Measurements from ENCODE around the gene ADAMTSL1. TPM values are rescaled to one million over a fixed set of nuclear protein-coding genes. Genes with fewer than 3 reads are reported as not detected.

The ADAMTSL1 gene
- total RNA-seq, 1 experiment from 2014 or later = not detected

DNA sequence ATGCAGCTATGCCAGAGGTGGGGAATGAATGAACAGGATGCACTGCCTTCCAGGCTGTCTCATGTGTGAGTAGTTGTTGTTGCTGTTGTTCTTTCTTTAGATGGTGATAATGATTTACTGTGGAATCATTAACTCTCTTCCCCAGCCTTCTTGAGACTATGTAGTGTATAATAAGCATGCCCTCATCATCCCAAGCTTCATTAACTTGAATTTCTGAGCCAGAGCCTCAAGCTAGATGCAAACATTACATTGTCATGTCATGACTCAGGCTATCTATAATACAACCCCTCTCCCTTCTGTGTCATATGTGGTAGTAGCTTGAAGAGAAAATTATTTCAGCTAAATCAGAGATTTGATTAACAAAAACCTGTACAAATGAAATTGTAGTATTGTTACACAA is 10.0 kb upstream of the ADAMTSL1 start:
- no peak for DNase-seq (ENCODE audit: low read depth, low spot score)
- ChIA-PET RAD21 (ENCODE audit: low non-redundant PET in 1 of 2, low total read pairs in 2 of 2, uncharacterized antibody in 2 of 2, unreplicated experiment in 2 of 2) (no interaction called here), POLR2A (no interaction called here), CTCF (no interaction called here)
- Histone ChIP-seq H3K9me2 (ENCODE audit: insufficient read depth) (no peaks in the 10 kb centered on the region), H2AFZ (ENCODE audit: low read depth, low read length, poor library complexity, severe bottlenecking) (no peak overlapping the region), H3K9ac (ENCODE audit: low read length) (no peak overlapping the region), H3K4me1 (ENCODE audit: control insufficient read depth in 1 of 2, insufficient read depth in 2 of 2, low read length in 2 of 2) (no peaks in the 10 kb centered on the region), H3K4me2 (ENCODE audit: low read length) (no peak overlapping the region), H3K4me3 (replicated peaks in 1 of 2; ENCODE audit: low read depth in 1 of 2, low read length in 2 of 2) (no peak overlapping the region), H3K27me3 (ENCODE audit: insufficient read depth, low read length) (no peaks in the 10 kb centered on the region), H3K79me2 (ENCODE audit: insufficient read depth, low read length) (no peaks in the 10 kb centered on the region), H4K20me1 (ENCODE audit: insufficient read depth) (no peaks in the 10 kb centered on the region), H3K27ac (ENCODE audit: low read depth, low read length) (no peak overlapping the region), H3K9me3 (ENCODE audit: control insufficient read depth in 1 of 2, insufficient read depth in 1 of 2, low read depth in 1 of 2, low read length in 2 of 2) (no peaks in the 10 kb centered on the region), H3K36me3 (ENCODE audit: control insufficient read depth in 1 of 2, insufficient read depth in 2 of 2, low read length in 2 of 2) (no peaks in the 10 kb centered on the region)
- intact Hi-C loops (cut with micrococcal nuclease) = no loop called here
- TF ChIP-seq FOSL1 (IDR thresholded peaks at IDR 0.05; ENCODE audit: low read depth) = no peak
- no peak for TF ChIP-seq EZH2 (IDR thresholded peaks at IDR 0.05)
- no peak for TF ChIP-seq CEBPB (IDR thresholded peaks at IDR 0.05; ENCODE audit: low read depth)
- TF ChIP-seq, protein P1, sequence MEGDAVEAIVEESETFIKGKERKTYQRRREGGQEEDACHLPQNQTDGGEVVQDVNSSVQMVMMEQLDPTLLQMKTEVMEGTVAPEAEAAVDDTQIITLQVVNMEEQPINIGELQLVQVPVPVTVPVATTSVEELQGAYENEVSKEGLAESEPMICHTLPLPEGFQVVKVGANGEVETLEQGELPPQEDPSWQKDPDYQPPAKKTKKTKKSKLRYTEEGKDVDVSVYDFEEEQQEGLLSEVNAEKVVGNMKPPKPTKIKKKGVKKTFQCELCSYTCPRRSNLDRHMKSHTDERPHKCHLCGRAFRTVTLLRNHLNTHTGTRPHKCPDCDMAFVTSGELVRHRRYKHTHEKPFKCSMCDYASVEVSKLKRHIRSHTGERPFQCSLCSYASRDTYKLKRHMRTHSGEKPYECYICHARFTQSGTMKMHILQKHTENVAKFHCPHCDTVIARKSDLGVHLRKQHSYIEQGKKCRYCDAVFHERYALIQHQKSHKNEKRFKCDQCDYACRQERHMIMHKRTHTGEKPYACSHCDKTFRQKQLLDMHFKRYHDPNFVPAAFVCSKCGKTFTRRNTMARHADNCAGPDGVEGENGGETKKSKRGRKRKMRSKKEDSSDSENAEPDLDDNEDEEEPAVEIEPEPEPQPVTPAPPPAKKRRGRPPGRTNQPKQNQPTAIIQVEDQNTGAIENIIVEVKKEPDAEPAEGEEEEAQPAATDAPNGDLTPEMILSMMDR (IDR thresholded peaks at IDR 0.05 in 2 of 3, conservative IDR thresholded peaks at IDR 0.05 in 1 of 3; ENCODE audit: borderline replicate concordance in 1 of 3, insufficient read depth in 1 of 3, low read depth in 2 of 3, low read length in 2 of 3) = no peak
- no peak for TF ChIP-seq ZNF274 (IDR thresholded peaks at IDR 0.05; ENCODE audit: low read depth, low read length)
- no peak for TF ChIP-seq POLR2AphosphoS5 (IDR thresholded peaks at IDR 0.05; ENCODE audit: low read depth, low read length)
- TF ChIP-seq, protein P2, sequence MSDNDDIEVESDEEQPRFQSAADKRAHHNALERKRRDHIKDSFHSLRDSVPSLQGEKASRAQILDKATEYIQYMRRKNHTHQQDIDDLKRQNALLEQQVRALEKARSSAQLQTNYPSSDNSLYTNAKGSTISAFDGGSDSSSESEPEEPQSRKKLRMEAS (IDR thresholded peaks at IDR 0.05) = no peak
- TF ChIP-seq ZFX (IDR thresholded peaks at IDR 0.05) = no peak
- TF ChIP-seq, protein P3, sequence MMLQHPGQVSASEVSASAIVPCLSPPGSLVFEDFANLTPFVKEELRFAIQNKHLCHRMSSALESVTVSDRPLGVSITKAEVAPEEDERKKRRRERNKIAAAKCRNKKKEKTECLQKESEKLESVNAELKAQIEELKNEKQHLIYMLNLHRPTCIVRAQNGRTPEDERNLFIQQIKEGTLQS (IDR thresholded peaks at IDR 0.05) = no peak
- no peak for TF ChIP-seq SP1 (IDR thresholded peaks at IDR 0.05; ENCODE audit: low read depth)
- no peak for TF ChIP-seq ELF1 (IDR thresholded peaks at IDR 0.05; ENCODE audit: borderline replicate concordance, low read depth)
- TF ChIP-seq EGR1 (IDR thresholded peaks at IDR 0.05; ENCODE audit: low read depth) = no peak
- TF ChIP-seq YY1 (IDR thresholded peaks at IDR 0.05; ENCODE audit: extremely low read depth, insufficient replicate concordance, low read depth, low read length) = no peak
- TF ChIP-seq POLR2A (IDR thresholded peaks at IDR 0.05; ENCODE audit: borderline replicate concordance, extremely low read depth, insufficient read depth, insufficient read length) = no peak
- TF ChIP-seq SIN3A (IDR thresholded peaks at IDR 0.05; ENCODE audit: low read depth) = no peak
- TF ChIP-seq RAD21 (IDR thresholded peaks at IDR 0.05; ENCODE audit: low read depth) = no peak
- TF ChIP-seq, protein P4, sequence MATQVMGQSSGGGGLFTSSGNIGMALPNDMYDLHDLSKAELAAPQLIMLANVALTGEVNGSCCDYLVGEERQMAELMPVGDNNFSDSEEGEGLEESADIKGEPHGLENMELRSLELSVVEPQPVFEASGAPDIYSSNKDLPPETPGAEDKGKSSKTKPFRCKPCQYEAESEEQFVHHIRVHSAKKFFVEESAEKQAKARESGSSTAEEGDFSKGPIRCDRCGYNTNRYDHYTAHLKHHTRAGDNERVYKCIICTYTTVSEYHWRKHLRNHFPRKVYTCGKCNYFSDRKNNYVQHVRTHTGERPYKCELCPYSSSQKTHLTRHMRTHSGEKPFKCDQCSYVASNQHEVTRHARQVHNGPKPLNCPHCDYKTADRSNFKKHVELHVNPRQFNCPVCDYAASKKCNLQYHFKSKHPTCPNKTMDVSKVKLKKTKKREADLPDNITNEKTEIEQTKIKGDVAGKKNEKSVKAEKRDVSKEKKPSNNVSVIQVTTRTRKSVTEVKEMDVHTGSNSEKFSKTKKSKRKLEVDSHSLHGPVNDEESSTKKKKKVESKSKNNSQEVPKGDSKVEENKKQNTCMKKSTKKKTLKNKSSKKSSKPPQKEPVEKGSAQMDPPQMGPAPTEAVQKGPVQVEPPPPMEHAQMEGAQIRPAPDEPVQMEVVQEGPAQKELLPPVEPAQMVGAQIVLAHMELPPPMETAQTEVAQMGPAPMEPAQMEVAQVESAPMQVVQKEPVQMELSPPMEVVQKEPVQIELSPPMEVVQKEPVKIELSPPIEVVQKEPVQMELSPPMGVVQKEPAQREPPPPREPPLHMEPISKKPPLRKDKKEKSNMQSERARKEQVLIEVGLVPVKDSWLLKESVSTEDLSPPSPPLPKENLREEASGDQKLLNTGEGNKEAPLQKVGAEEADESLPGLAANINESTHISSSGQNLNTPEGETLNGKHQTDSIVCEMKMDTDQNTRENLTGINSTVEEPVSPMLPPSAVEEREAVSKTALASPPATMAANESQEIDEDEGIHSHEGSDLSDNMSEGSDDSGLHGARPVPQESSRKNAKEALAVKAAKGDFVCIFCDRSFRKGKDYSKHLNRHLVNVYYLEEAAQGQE (IDR thresholded peaks at IDR 0.05; ENCODE audit: low read depth) = no peak
- BruUV-seq (replicated peaks) = no TSS peak
- no peak for ATAC-seq
